A549 treated with Mapracorat at 1 μM for 4 hours (cell line): Measurements from ENCODE around the gene SART3. TPM values are rescaled to one million over a fixed set of nuclear protein-coding genes. Genes with fewer than 3 reads are reported as not detected.

ENCODE experiments used
- total RNA-seq: library from RNA; stranded (reverse); fragments of 200-300 nt; extraction: Qiagen RNA extraction; gene quantifications from 5 replicates; pipeline ENCODE4 v1.2.3, GENCODE V29; 2022

The SART3 gene
- total RNA-seq, result 38.2 to 40.5 TPM (median 40.2 TPM) in 5 replicates

GRCh38 chr12:108560752-108561719 lies at the start of gene SART3:
Gene SART3, minus strand, starts transcription at chr12:108561173. Its CDS starts 19 bp downstream, at chr12:108561154.

GRCh38 chr12:108597559-108598471 lies 36.8 kb upstream of the SART3 start, which contains the start of gene TMEM119:
Gene TMEM119, minus strand, starts transcription at chr12:108598084. Its CDS starts 5,701 bp downstream, at chr12:108592383.

GRCh38 chr12:108562348-108563135 lies 1.6 kb upstream of the SART3 start, which contains the start of gene ISCU:
Gene ISCU, plus strand, starts transcription at chr12:108562596. Its CDS starts 27 bp downstream, at chr12:108562623.

GRCh38 chr12:108514973-108515814 lies 45.8 kb downstream of the SART3 start, which contains the start of gene FICD:
Gene FICD, plus strand, starts transcription at chr12:108515277. Its CDS starts 1,696 bp downstream, at chr12:108516973.

Other genes with a start within 250 kb of the SART3 start
- gene CMKLR1, start 221.9 kb downstream of the SART3 start, total RNA-seq, result 0.13 TPM in 1 of 5 replicates, not detected in the others
- 2.2 to 3.1 TPM (median 2.8 TPM) in 5 replicates for gene FICD, start 45.9 kb downstream of the SART3 start, total RNA-seq
- 92.0 to 106 TPM (median 94.1 TPM) in 5 replicates for gene ISCU, start 1.4 kb upstream of the SART3 start, total RNA-seq
- gene TMEM119, start 36.9 kb upstream of the SART3 start, total RNA-seq, result 0.06 to 0.12 TPM in 2 of 5 replicates, not detected in the others
- gene SELPLG, start 72.7 kb upstream of the SART3 start, total RNA-seq, result 0.81 to 1.2 TPM (median 0.89 TPM) in 5 replicates
- 162 to 204 TPM (median 169 TPM) in 5 replicates for gene CORO1C, start 170.3 kb upstream of the SART3 start, total RNA-seq